Measurements from ENCODE around the gene TPPP3.
"Not testable (repeated sequence)": the region's sequence is repeated elsewhere in the genome, so short reads cannot be mapped to it uniquely, and the experiment has no call there.

Gene TPPP3

GRCh38 chr16:67378642-67379041 lies 14.7 kb downstream of the TPPP3 start:
- Histone ChIP-seq H3K27me3 (ENCODE audit: insufficient read depth, low read length, poor library complexity) (no peaks in the 10 kb centered on the region), H2AK5ac (ENCODE audit: low read length) (no peak overlapping the region), H2BK15ac (replicated peaks; ENCODE audit: low read depth) (no peak overlapping the region), H3K79me1 (ENCODE audit: low read length) (no peaks in the 10 kb centered on the region), H3K18ac (ENCODE audit: low read length) (no peak overlapping the region), H3K79me2 (ENCODE audit: control insufficient read depth, insufficient read depth, low read length) (no peaks in the 10 kb centered on the region), H3K4me2 (ENCODE audit: low read length) (no peak overlapping the region), H2BK120ac (ENCODE audit: low read depth, low read length) (no peak overlapping the region), H3K4me3 (ENCODE audit: low read length) (no peak overlapping the region), H3K4ac (ENCODE audit: low read depth, low read length) (no peak overlapping the region), H3K4me1 (ENCODE audit: control insufficient read depth, low read depth, low read length) (no peaks in the 10 kb centered on the region), H3K23ac (ENCODE audit: low read length) (no peak overlapping the region), H3K9ac (ENCODE audit: low read length) (no peak overlapping the region), H4K8ac (ENCODE audit: low read depth, low read length) (no peak overlapping the region), H3K36me3 (ENCODE audit: control insufficient read depth, insufficient read depth, low read length) (no peaks in the 10 kb centered on the region), H3K27ac (ENCODE audit: low read depth, low read length) (no peak overlapping the region), H4K5ac (ENCODE audit: low read length) (no peak overlapping the region), H3K56ac (ENCODE audit: low read length) (no peak overlapping the region), H2BK5ac (ENCODE audit: low read length) (no peak overlapping the region)
- DNase-seq = no peak
- WGBS (ENCODE audit: extremely low coverage, insufficient coverage, low lambda C conversion rate) = no CpG with 5 or more reads among the region's 1 CpG

GRCh38 chr16:67376012-67376411 lies 17.3 kb downstream of the TPPP3 start:
- 100% methylated on average over 1 of the region's 11 CpGs for WGBS (ENCODE audit: extremely low coverage, insufficient coverage, low lambda C conversion rate)

GRCh38 chr16:67372664-67373063 lies 20.6 kb downstream of the TPPP3 start:
- H4K8ac ChIP-seq (ENCODE audit: low read depth, low read length) = no peak overlapping the region
- no peaks in the 10 kb centered on the region for H3K4me1 ChIP-seq (ENCODE audit: control insufficient read depth, low read depth, low read length)
- H3K56ac ChIP-seq (ENCODE audit: low read length) = no peak overlapping the region
- H3K79me2 ChIP-seq (ENCODE audit: control insufficient read depth, insufficient read depth, low read length) = no peaks in the 10 kb centered on the region
- H3K18ac ChIP-seq (ENCODE audit: low read length) = no peak overlapping the region
- H3K79me1 ChIP-seq (ENCODE audit: low read length) = no peaks in the 10 kb centered on the region
- H2BK120ac ChIP-seq (ENCODE audit: low read depth, low read length) = no peak overlapping the region
- H2BK15ac ChIP-seq (replicated peaks; ENCODE audit: low read depth) = no peak overlapping the region
- H3K9ac ChIP-seq (ENCODE audit: low read length) = no peak overlapping the region
- H3K23ac ChIP-seq (ENCODE audit: low read length) = no peak overlapping the region
- no peak overlapping the region for H3K4ac ChIP-seq (ENCODE audit: low read depth, low read length)
- no peak overlapping the region for H3K4me3 ChIP-seq (ENCODE audit: low read length)
- no peak overlapping the region for H4K5ac ChIP-seq (ENCODE audit: low read length)
- H2AK5ac ChIP-seq (ENCODE audit: low read length) = no peak overlapping the region
- H3K27ac ChIP-seq (ENCODE audit: low read depth, low read length) = no peak overlapping the region
- no peaks in the 10 kb centered on the region for H3K36me3 ChIP-seq (ENCODE audit: control insufficient read depth, insufficient read depth, low read length)
- H3K27me3 ChIP-seq (ENCODE audit: insufficient read depth, low read length, poor library complexity) = no peaks in the 10 kb centered on the region
- no peak overlapping the region for H3K4me2 ChIP-seq (ENCODE audit: low read length)
- DNase-seq = no peak
- no peak overlapping the region for H2BK5ac ChIP-seq (ENCODE audit: low read length)

More at GRCh38 chr16:67376012-67376411, 17.3 kb downstream of the TPPP3 start:
- not testable (repeated sequence) for H3K4ac ChIP-seq (ENCODE audit: low read depth, low read length); H3K23ac ChIP-seq (ENCODE audit: low read length); H3K18ac ChIP-seq (ENCODE audit: low read length); H3K27ac ChIP-seq (ENCODE audit: low read depth, low read length); H3K9ac ChIP-seq (ENCODE audit: low read length); H2AK5ac ChIP-seq (ENCODE audit: low read length); H3K4me2 ChIP-seq (ENCODE audit: low read length); H3K4me3 ChIP-seq (ENCODE audit: low read length); H3K56ac ChIP-seq (ENCODE audit: low read length); H4K5ac ChIP-seq (ENCODE audit: low read length); H2BK5ac ChIP-seq (ENCODE audit: low read length); DNase-seq; H4K8ac ChIP-seq (ENCODE audit: low read depth, low read length); H3K27me3 ChIP-seq (ENCODE audit: insufficient read depth, low read length, poor library complexity); H3K79me1 ChIP-seq (ENCODE audit: low read length); H2BK15ac ChIP-seq (replicated peaks; ENCODE audit: low read depth); H3K79me2 ChIP-seq (ENCODE audit: control insufficient read depth, insufficient read depth, low read length); H3K4me1 ChIP-seq (ENCODE audit: control insufficient read depth, low read depth, low read length); H2BK120ac ChIP-seq (ENCODE audit: low read depth, low read length); H3K36me3 ChIP-seq (ENCODE audit: control insufficient read depth, insufficient read depth, low read length)

GRCh38 chr16:67370661-67371060 lies 22.6 kb downstream of the TPPP3 start:
- no peak overlapping the region for H3K4me2 ChIP-seq (ENCODE audit: low read length)
- H3K4me1 ChIP-seq (ENCODE audit: control insufficient read depth, low read depth, low read length) = no peaks in the 10 kb centered on the region
- H3K27me3 ChIP-seq (ENCODE audit: insufficient read depth, low read length, poor library complexity) = no peaks in the 10 kb centered on the region
- no peak overlapping the region for H3K4ac ChIP-seq (ENCODE audit: low read depth, low read length)
- H2AK5ac ChIP-seq (ENCODE audit: low read length) = no peak overlapping the region
- no peaks in the 10 kb centered on the region for H3K79me2 ChIP-seq (ENCODE audit: control insufficient read depth, insufficient read depth, low read length)
- H3K79me1 ChIP-seq (ENCODE audit: low read length) = no peaks in the 10 kb centered on the region
- H3K56ac ChIP-seq (ENCODE audit: low read length) = no peak overlapping the region
- no peak overlapping the region for H4K8ac ChIP-seq (ENCODE audit: low read depth, low read length)
- no peak overlapping the region for H3K23ac ChIP-seq (ENCODE audit: low read length)
- no peak overlapping the region for H2BK5ac ChIP-seq (ENCODE audit: low read length)
- H3K36me3 ChIP-seq (ENCODE audit: control insufficient read depth, insufficient read depth, low read length) = no peaks in the 10 kb centered on the region
- H4K5ac ChIP-seq (ENCODE audit: low read length) = no peak overlapping the region
- no peak for DNase-seq
- WGBS (ENCODE audit: extremely low coverage, insufficient coverage, low lambda C conversion rate) = no CpG with 5 or more reads among the region's 4 CpGs
- no peak overlapping the region for H3K9ac ChIP-seq (ENCODE audit: low read length)
- no peak overlapping the region for H3K4me3 ChIP-seq (ENCODE audit: low read length)
- H3K27ac ChIP-seq (ENCODE audit: low read depth, low read length) = no peak overlapping the region
- H3K18ac ChIP-seq (ENCODE audit: low read length) = no peak overlapping the region
- no peak overlapping the region for H2BK15ac ChIP-seq (replicated peaks; ENCODE audit: low read depth)
- no peak overlapping the region for H2BK120ac ChIP-seq (ENCODE audit: low read depth, low read length)

DNA sequence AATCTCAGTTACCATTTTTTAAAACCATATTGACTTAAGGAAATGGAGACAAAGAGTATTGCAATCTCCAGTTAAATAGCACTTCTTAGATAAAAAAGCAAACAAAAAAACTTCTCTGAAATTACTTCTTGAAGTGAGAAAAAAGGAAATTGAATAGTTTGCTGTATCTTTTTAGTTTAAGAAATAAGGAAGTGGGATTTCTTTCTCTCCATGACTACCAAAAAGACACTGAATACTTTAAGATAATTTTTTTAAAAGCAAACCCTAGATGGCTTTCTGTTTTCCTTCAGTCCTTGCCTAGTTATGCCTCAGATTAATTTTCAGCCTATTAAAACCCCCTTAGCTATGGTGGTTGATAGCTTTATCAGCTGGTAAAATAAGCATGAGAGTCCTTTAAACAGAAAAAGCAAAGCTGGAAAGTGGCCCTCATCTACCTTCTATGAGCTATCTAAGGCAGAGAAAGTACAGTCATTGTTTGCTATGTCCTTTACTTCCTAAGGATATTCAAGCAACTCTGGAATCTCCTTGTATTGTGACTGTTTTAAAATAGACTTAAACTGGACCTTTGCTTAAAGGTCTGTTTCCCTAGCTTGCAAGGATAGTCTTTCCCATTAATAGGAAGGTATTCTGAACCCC lies 28.6 kb downstream of the TPPP3 start:
- no peak overlapping the region for H2AK5ac ChIP-seq (ENCODE audit: low read length)
- H3K36me3 ChIP-seq (ENCODE audit: control insufficient read depth, insufficient read depth, low read length) = no peaks in the 10 kb centered on the region
- H3K18ac ChIP-seq (ENCODE audit: low read length) = no peak overlapping the region
- no peak overlapping the region for H3K4ac ChIP-seq (ENCODE audit: low read depth, low read length)
- no peaks in the 10 kb centered on the region for H3K79me1 ChIP-seq (ENCODE audit: low read length)
- peaks cover 2% of the 10 kb centered on the region for H3K27me3 ChIP-seq (ENCODE audit: insufficient read depth, low read length, poor library complexity)
- no peak overlapping the region for H2BK5ac ChIP-seq (ENCODE audit: low read length)
- no peak for DNase-seq
- H4K5ac ChIP-seq (ENCODE audit: low read length) = no peak overlapping the region
- H3K9ac ChIP-seq (ENCODE audit: low read length) = no peak overlapping the region
- no peaks in the 10 kb centered on the region for H3K79me2 ChIP-seq (ENCODE audit: control insufficient read depth, insufficient read depth, low read length)
- H2BK120ac ChIP-seq (ENCODE audit: low read depth, low read length) = no peak overlapping the region
- H3K27ac ChIP-seq (ENCODE audit: low read depth, low read length) = peak overlapping the region; percentile 51
- no peak overlapping the region for H3K56ac ChIP-seq (ENCODE audit: low read length)
- no peaks in the 10 kb centered on the region for H3K4me1 ChIP-seq (ENCODE audit: control insufficient read depth, low read depth, low read length)
- H2BK15ac ChIP-seq (replicated peaks; ENCODE audit: low read depth) = no peak overlapping the region
- H3K23ac ChIP-seq (ENCODE audit: low read length) = no peak overlapping the region
- no peak overlapping the region for H3K4me2 ChIP-seq (ENCODE audit: low read length)
- no peak overlapping the region for H3K4me3 ChIP-seq (ENCODE audit: low read length)
- no peak overlapping the region for H4K8ac ChIP-seq (ENCODE audit: low read depth, low read length)

DNA sequence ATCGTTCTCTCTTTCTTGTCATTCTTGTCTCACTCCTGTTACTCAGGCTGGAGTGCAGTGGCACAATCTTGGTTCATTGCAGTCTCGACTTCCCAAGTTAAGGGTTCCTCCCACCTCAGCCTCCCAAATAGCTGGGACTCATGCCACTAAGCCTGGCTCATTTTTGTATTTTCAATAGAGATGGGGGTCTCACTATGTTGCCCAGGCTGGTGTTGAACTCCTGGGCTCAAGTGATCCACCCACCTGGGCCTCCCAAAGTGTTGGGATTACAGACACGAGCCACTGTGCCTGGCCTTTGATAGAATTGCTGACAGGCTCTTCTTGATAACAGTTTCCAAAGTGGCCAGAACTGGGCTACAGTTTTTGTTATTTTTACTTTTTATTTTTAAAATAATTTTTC lies 32.3 kb downstream of the TPPP3 start:
- no peaks in the 10 kb centered on the region for H3K79me1 ChIP-seq (ENCODE audit: low read length)
- no peaks in the 10 kb centered on the region for H3K79me2 ChIP-seq (ENCODE audit: control insufficient read depth, insufficient read depth, low read length)
- no peak overlapping the region for H2AK5ac ChIP-seq (ENCODE audit: low read length)
- H3K4me3 ChIP-seq (ENCODE audit: low read length) = no peak overlapping the region
- no peak overlapping the region for H3K9ac ChIP-seq (ENCODE audit: low read length)
- H3K4me1 ChIP-seq (ENCODE audit: control insufficient read depth, low read depth, low read length) = peaks cover 2% of the 10 kb centered on the region
- no peak overlapping the region for H2BK5ac ChIP-seq (ENCODE audit: low read length)
- no peak overlapping the region for H4K8ac ChIP-seq (ENCODE audit: low read depth, low read length)
- no peak overlapping the region for H2BK15ac ChIP-seq (replicated peaks; ENCODE audit: low read depth)
- H3K18ac ChIP-seq (ENCODE audit: low read length) = no peak overlapping the region
- no peaks in the 10 kb centered on the region for H3K36me3 ChIP-seq (ENCODE audit: control insufficient read depth, insufficient read depth, low read length)
- no peak overlapping the region for H2BK120ac ChIP-seq (ENCODE audit: low read depth, low read length)
- H3K4ac ChIP-seq (ENCODE audit: low read depth, low read length) = no peak overlapping the region
- no peak overlapping the region for H3K4me2 ChIP-seq (ENCODE audit: low read length)
- WGBS (ENCODE audit: extremely low coverage, insufficient coverage, low lambda C conversion rate) = no CpG with 5 or more reads among the region's 3 CpGs
- peaks cover 2% of the 10 kb centered on the region for H3K27me3 ChIP-seq (ENCODE audit: insufficient read depth, low read length, poor library complexity)
- no peak overlapping the region for H3K27ac ChIP-seq (ENCODE audit: low read depth, low read length)
- H3K56ac ChIP-seq (ENCODE audit: low read length) = no peak overlapping the region
- DNase-seq = no peak
- H4K5ac ChIP-seq (ENCODE audit: low read length) = no peak overlapping the region
- H3K23ac ChIP-seq (ENCODE audit: low read length) = no peak overlapping the region

Measured in mesendoderm (in vitro differentiated cells).